Stimulated activated CD8-positive, alpha-beta memory T cell treated with anti-CD3 and anti-CD28 coated beads, Interleukin-4, amount 100 ng/mL, for 1 hour (primary cell): ENCODE data around the gene FIGN.

Source experiments
- DNase-seq, 2 donors: peaks; one replicate each; pipeline ENCODE4 v3.0.0-alpha.2; 2020; ENCODE audit warnings: low read depth in 2 of 2, low spot score in 1 of 2

FIGN gene

DNA sequence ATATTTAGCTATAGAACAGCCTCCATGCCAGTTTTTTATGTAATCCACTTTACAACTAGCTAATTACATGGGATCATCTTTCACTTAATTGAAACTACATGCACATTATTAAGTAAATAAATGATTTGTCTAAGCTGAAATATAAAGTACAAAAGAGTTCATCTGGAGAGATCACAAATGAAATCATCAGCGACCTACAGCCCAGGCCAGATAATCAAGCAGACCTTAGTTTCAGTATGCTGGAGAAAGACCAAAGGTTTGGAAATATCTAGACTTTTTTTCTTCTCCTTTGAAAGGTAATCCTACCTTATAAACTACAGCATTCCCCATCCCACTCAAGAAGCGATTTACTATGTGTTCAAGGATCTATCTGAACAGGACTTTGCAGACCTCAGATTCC, 26.5 kb downstream of the FIGN start:
- DNase-seq, result no peak

DNA sequence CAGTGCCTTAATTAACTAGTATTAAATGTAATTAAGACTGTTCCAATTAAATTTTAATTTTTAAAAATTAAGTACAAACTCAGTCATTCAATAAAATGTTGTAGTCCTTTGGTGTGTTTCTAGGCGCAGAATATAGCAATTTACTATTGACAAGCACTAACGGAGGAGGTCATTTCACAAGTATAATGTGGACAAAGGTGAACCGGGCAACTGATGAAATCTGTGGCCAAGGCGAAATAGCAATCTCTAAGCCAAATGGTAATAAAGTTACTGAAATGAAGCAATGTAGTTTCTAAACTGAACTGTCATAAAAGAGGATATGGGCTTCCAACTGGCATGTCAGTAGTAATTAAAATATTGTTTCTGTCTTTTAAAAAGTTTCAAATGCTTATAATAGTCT, 27.5 kb downstream of the FIGN start:
- no peak for DNase-seq

DNA sequence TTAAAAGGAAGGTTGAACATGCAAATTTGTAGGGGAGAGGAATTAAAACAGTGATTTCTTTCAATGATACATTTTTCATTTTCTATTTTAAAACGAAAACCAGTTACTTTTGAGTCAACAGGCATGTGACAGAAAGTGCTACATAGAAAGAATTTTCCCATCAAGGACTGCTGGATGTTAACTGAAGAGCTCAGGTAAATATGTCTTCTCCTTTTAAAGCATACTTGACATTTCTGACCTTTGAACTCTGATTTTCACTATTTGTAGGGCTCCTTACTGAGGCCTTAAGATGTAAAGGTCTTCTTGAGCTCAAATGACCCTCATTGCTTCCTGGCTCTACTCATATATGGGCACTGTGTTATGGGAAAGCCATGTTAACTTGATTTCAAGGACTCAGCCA, 32.4 kb downstream of the FIGN start:
- DNase-seq, result no peak

DNA sequence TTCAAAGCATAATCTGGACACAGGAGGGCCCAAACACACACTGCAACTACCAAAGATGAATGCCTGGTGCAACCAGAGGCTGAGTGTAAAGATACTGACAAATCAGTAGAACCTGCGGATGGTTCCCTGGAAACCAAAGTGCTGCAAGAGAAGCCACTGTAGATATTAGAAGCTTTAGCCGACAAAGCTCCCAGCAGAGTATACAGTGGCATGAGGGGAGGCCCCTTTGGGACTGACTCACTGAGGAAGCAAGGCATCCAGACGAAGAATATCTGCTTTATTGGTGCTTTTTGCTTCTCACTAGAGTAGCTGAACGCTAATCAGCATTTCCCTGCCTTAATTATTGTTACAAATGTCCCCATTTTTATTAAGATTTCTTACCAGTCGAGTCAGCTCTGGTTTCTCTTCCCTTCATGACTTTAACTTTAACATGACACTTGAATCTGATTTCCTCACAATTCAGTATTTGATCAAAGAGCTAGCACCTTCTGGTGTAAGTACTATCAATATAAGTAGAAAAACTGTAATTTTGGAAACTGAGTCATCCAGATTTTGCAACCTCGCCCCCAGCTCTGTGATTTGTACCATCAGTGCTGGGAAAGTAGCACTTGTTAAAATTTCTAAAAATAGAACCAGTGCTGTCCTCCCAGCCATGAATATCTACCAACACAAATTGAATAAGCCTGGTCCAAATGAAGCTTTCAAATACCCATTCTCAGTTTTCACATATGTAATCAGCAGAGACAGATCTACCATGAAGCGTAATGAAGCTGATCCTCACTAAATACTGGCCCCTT, 34.2 kb downstream of the FIGN start:
- no peak for DNase-seq

DNA sequence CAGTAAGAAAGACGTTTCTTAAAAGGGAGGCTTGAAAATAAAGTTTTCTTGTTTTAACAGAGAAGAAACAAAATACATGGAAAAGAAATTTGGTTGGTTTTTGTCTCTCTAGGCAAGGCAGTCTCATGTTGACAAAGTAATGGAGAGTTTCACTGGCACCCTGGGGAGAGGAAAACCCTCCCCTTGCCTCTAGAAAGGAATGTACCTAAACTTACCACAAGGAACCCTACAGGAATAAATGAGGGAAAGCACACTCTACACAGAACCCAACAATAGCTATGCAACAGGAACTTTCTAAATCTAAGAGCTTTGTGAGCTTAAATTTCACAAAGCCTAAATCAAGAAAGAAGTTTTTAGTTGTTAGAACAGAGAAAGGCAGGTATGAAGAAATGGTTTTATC, 37.0 kb downstream of the FIGN start:
- DNase-seq, result no peak

DNA sequence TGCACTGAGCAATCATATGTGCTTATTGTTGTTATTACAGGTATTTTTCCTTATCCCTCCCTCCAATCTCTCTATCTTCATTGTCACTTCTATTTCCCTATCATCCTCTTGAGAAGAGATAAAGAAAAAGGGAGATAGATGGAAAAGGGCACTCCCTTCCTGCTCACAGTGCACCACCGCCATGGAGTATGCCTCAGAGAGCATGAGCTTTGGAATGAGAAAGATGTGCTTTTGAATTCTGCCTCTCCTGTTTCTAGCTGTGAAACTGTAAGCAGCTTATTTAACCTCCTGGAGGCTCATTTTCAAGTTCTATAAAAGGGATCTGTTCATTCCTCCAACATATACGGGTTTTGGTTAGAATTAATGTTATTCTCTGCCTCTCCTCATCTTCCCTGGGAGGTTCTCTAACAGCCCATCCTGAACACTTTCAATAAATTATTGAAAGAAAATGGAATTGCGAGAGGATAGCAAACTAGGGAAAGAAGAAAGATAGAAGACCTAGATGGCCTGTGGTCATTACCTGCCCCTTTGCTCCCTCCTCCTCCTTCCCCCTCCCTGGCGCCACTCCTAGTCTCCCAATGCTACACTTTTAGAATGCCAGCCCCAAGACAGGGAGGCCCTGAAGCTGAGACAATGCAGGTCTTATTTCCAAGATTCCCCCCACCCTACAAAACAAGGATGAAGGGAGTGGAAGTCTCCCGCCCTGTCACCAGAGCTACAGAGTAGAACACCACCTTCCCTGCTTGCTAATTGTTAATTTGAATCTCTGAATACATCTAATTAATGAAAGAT, 37.8 kb downstream of the FIGN start:
- no peak for DNase-seq

DNA sequence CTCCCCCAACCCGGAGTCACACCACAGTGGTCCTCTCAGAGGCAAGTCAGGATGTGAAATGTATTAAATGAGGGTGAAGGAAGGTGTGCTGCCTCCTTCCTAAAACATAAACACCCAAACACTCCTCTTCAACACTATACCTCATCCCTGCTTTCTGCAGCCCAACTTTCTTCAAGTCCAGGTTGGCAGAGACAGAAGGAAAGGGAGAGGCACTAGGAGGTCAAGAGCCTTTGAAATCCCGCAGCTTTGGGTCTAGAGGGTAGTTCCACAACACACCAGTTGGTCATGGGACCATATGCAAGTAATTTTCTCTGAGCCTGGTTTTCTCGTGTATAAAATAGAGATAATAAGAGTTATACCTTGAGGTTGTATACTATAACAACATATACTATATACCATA, 38.4 kb downstream of the FIGN start:
- DNase-seq, result no peak

DNA sequence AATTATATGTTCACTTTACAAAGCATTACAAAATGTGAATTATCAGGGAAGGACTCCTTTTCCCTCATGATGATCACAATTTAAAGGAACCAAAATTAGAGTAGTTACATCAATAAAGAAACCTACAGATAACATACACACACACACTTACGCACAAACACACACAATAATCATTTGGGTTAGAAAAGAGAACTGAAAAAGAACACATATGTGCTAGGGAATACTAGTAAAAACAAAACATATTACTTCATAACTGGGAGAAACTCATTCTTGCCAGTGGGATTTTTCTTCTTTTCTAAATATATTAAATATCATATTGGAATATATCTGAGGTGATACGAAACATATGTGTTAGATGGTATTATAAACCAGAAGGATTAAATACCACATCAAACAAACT, 42.3 kb downstream of the FIGN start:
- no peak for DNase-seq

DNA sequence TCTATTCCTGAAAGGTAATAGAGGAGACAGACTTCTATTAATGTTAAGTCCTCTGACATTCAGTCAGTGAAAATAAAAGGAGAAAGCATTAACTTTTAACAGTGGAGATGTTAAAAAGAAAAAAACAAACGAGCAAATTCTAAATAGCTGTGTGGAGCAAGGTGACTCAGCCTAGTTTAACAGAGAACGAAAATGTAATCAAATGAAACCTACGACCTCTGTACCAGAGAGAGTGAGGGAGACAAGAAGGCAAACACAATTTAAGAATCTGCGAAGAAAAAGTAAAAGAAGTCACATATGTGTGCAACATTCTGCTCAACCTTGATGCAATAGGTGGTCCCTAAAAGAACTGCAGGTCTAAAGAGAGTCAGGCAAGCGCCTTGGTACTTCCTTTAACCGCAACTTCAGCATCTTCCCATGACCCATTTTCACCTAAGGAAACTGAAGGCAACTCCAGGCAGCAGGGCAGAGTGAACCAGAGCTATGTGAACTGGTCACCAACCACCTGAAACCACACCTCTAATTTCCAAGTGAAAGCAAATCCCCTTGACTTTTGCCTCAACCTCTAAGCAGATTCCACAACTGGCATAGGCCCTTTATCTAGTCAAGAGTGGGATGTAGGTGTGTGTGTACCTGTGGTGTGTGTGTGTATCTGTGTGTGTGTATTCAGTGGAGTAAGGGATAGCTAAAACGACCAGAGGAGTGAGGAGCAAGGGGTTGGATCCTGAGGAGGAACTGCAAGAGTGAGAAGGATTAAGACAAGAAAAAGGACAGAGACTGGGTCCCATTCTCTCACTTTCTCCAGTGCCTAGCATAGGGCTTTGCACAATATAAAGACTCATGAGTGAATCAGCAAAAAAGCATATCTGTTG, 43.0 kb downstream of the FIGN start:
- DNase-seq, result no peak

DNA sequence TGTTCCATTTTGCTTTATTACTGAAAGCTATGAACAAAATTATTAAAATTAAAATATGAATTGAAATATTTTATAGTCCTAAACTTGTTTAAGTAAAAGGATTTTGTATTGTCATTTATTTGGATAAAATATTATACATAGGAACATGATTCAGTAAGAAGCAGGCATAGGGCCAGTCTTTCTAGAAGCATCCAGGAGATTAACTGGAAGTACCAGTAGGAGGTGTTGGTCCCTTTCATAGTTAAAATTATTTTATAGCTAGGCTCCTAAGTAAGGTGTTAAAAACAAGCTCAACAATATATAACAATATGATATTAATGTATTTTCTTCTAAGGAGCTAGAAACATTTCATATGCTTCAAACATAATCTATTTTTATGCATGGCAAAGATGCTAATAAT, 43.7 kb downstream of the FIGN start:
- DNase-seq, result no peak

DNA sequence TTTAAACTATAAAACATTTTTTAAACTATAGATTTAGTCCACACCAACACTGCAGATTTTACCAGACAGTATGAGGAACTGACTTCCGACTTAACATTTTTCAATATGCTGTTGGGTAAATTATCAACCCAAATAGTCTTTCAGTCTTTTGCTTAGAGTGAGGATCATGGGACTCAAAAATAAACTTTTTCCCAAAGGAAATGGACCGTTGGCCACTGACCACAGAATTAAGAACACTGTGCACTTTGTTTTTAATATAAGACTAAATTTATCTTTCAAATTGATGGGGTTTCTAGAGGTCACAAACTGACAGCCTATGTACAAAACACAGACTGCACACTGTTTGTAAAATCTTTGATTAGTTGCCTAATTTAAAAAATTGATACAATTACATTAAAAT, 44.9 kb downstream of the FIGN start:
- DNase-seq, result no peak

DNA sequence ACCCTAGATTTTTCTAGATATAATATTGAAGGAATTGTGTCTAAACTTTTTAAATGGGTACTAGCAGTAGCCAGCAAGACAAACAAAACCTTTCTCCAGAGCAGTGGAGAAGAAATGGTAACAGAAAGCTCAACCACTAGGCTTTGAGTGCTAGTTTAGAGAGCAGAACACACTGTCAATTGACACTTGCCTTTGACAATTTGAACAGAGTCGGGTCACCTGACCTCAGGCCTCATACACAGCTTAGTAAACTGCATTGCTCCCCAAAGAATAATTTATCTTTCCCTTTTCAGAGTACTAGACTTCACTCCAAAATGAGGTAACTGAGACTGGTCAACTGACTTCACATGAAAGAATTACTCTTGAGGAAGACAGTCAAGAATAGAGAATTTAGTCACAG, 48.6 kb downstream of the FIGN start:
- no peak for DNase-seq

DNA sequence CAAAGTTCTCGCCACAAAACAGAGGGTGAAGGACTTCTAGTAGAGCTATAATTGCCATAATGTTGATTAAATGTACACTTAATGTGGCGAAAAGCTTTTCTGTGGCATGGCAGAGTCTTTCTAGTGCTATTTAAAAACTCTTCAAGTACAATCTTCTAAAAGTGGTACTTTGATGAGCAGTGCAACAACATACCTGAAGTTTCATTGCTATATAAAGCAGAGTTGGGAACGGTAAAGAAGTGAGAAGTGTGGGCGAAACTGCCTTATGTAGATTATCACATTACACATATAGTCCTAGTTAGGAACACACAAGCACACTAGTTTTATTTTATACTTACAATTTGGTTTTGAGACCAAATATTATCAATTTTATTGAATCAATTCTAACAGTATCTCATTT, 49.5 kb downstream of the FIGN start:
- DNase-seq, result no peak

DNA sequence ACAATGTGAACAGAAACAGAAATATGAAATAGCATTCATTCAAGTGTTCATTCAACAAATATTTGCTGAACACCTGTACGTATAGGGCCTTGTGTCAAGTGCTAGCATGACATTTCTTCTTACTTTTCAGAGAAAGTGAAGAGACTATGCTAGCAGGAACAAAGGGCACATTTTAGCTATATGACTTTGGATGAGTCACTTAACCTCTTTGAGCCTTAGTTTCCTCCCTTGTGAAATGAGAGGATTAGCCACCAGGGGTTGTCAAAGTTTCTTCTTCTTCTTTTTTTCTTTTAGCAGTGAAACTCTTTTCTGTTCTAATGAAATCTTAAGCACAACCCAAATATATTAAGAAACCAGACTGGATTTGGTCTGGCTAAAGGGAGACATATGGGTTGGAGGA, 53.1 kb downstream of the FIGN start:
- no peak for DNase-seq

DNA sequence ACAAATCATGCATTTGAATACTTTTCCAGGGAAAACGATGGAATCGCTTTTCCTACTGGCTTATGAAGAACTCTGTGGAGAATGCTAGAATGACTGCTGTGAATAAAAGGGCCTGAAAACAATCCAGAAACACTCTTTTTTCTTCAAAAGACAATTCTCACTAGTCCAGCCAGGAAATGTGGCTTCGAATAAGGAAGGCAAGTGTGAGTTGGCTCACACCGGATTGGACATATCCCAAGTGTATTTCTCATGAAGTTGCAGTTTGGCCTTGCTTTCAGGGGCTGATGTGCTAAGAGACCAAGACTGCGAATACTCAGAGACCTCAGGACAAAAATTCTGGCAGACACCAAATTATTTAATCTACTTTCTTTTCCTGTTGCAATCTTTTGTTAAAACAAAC, 54.1 kb downstream of the FIGN start:
- DNase-seq, result no peak

DNA sequence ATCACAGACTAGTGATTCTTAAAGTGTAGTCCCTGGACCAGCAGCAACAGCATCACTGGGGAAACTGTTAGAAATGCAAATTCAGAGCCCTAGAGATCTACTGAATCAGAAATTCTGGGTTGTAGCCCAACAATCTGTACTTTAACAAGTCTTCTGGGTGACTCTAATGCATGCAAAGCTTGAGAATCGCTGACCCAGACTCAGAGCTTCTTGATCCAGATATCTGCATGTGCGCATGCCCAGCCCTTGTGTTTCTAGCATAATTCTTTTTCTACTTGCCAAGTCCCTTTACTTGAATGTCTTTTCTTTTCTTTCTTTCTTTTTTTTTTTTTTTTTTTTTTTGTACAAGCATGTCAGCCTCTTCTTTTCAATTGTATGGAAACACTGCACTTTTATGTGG, 60.4 kb downstream of the FIGN start:
- DNase-seq, result no peak

DNA sequence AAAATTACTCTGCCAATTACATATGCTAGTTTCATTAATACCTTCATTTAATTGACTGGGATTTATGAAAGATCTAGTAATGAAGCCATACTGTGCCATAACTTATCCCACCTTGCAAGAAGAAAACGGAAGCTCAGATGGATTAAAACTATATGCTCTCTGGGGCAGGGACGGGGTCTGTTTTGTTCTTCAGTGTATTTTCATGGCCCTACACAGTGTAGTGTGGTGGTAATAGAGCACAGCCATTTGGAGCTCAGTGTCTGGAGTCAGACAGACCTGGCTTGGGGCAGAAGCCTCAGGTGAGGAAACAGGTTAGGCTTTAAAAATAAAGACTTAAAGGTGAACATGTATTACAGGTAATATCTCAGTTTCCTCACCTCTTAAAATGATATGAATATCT, 62.3 kb downstream of the FIGN start:
- no peak for DNase-seq

DNA sequence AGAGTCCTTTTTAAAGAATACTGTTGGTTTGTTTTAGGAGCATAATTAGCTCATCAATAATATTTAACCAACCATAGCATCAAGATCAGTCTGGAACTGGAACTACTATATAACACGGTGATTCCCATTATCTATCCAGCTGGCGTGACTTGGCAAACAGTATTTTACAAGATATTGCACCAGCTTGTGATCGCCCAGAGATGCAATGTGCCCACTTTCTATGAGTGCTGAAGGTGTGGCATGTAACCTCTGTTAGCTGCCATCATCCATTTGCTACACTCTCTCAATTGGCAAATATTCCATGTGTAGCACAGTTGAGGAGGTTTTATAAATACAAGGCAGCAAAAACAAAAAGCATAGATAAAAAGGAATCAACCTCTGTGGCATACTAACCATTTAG, 64.9 kb downstream of the FIGN start:
- DNase-seq, result no peak

DNA sequence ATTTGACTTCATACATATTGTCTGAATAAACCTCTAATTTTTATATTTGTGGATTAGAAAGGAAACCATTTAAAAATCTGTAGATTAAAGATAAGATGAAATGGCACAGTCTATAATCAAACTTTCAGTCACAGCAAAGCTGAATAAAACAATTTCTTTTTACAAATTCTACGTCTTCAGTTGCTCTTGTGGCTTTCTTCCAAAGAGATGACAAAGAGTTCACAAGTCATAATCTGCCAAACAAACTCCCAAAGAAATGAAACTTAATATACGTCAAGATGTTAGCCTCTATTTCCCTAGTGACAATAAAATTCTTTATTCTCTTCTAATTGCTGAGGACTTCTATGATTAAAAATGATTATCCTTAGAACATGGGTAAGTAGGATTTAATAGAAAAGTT, 66.3 kb downstream of the FIGN start:
- DNase-seq, result no peak

DNA sequence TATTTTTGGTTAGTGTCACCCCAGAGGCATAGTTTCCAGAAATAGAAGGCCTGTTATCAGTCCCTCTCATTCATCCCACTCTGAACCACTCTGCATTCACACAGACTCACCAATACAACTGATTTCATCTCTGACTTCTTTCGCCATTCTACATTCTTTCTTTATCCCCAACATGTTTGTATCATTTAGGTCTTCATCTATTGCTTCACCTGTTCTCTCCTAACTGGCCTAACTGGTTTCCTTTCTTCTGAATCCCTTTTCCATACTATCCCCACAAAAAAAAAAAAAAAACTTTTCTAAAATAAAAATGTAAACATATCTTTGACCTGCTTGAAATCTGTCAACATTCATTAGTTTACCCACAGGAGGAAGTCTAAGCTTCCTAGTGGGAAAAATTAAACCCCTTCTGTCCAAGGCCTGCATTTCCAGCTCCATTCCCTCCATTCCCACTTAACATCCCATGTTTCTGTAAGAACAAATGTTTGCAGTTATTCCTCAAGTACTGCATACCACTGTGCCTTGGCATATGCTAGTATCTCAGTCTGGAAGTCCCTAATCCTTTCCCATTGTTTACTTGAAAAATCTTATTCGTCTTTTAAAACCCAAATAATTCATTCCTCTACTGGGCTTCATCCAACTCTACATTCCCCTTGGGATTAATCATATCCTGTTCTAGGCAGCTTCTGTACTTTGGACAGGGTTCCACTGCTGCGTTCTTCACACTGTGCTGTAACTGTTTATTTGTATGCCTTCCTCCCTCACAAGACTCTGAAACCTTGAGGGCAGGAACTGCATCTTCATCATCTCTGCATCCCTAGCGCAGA, 68.5 kb downstream of the FIGN start:
- no peak for DNase-seq

DNA sequence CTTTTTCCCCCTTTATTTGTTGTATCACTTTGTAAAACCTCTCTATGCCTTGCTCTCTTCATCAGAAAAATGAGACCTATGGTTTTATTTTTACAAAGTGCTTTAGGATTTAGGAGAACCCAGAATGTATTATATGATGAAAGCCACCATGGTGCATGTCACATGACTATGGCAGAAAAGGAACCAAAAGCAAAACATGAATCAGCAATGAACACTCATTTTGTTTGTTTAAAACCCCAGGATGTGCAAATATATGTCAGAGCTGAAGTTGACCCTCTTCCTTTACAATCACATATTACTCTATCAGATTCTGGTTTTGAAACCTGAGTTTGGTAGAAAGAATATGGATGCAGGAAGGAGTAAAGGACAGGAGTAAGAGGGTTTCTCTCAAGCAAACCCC, 70.0 kb downstream of the FIGN start:
- DNase-seq, result no peak
